HEK293 (cell line): ENCODE data around the gene CTAGE4.
"Not testable (repeated sequence)": the region's sequence is repeated elsewhere in the genome, so short reads cannot be mapped to it uniquely, and the experiment has no call there.

Source experiments
- AEBP2 ChIP-seq: fragments of 450-650 bp; formaldehyde crosslinking; IDR thresholded peaks from 2 replicates; pipeline ENCODE4 v1.5.1; 2016; ENCODE audit warnings: missing biosample characterization, missing genetic modification characterization, borderline replicate concordance
- CTCF ChIP-seq: fragments of 450-650 bp; formaldehyde crosslinking; IDR thresholded peaks from 2 replicates; pipeline ENCODE4 v1.5.1; 2016; ENCODE audit warnings: missing biosample characterization, missing genetic modification characterization
- ELK4 ChIP-seq: IDR thresholded peaks from 2 replicates; pipeline ENCODE4 v1.6.1; 2011; ENCODE audit warnings: mild to moderate bottlenecking, low read depth, low read length, borderline replicate concordance
- KLF16 ChIP-seq: fragments of 450-650 bp; formaldehyde crosslinking; IDR thresholded peaks from 2 replicates; pipeline ENCODE4 v1.5.1; 2017; ENCODE audit warnings: missing biosample characterization, missing genetic modification characterization
- PBX3 ChIP-seq: sonication (generic); formaldehyde crosslinking; IDR thresholded peaks from 2 replicates; pipeline ENCODE4 v1.8.1; 2022; ENCODE audit warnings: mild to moderate bottlenecking, moderate library complexity, missing genetic modification reagents
- REST ChIP-seq: fragments of 450-650 bp; formaldehyde crosslinking; IDR thresholded peaks from 2 replicates; pipeline ENCODE4 v1.5.1; 2016; ENCODE audit warnings: missing biosample characterization, missing genetic modification characterization
- ZBTB26 ChIP-seq: fragments of 450-650 bp; formaldehyde crosslinking; optimal IDR thresholded peaks from 2 replicates; pipeline ENCODE3; 2016; ENCODE audit warnings: missing biosample characterization, mild to moderate bottlenecking, missing genetic modification characterization
- ZNF138 ChIP-seq: fragments of 450-650 bp; formaldehyde crosslinking; IDR thresholded peaks from 2 replicates; pipeline ENCODE4 v1.5.1; 2016; ENCODE audit warnings: missing biosample characterization, missing genetic modification characterization, borderline replicate concordance
- ZNF140 ChIP-seq: fragments of 450-650 bp; formaldehyde crosslinking; IDR thresholded peaks from 2 replicates; pipeline ENCODE4 v1.5.1; 2016; ENCODE audit warnings: missing biosample characterization, missing genetic modification characterization
- ZNF394 ChIP-seq: fragments of 450-650 bp; formaldehyde crosslinking; IDR thresholded peaks from 2 replicates; pipeline ENCODE4 v1.5.1; 2016; ENCODE audit warnings: missing biosample characterization, missing genetic modification characterization, mild to moderate bottlenecking, moderate library complexity, borderline replicate concordance
- ZNF580 ChIP-seq: fragments of 450-650 bp; formaldehyde crosslinking; IDR thresholded peaks from 2 replicates; pipeline ENCODE4 v1.5.1; 2016; ENCODE audit warnings: missing biosample characterization, missing genetic modification characterization
- ZNF707 ChIP-seq: fragments of 450-650 bp; formaldehyde crosslinking; IDR thresholded peaks from 2 replicates; pipeline ENCODE4 v1.5.1; 2016; ENCODE audit warnings: missing biosample characterization, missing genetic modification characterization

GRCh38 chr7:144228810-144229209, 45.5 kb downstream of the CTAGE4 start:
- not testable (repeated sequence) for TF ChIP-seq ZNF707 (tag by site-specific recombination); CTCF; ZBTB26 (tag by site-specific recombination); KLF16 (tag by site-specific recombination); ZNF138 (tag by site-specific recombination); ZNF580 (tag by site-specific recombination); AEBP2 (tag by site-specific recombination); PBX3 (CRISPR knock-in tag); ZNF140 (tag by site-specific recombination); REST (tag by site-specific recombination); ELK4; ZNF394
